H1 (cell line): ENCODE measurements around the gene IL23A. TPM values are rescaled to one million over a fixed set of nuclear protein-coding genes. Genes with fewer than 3 reads are reported as not detected.

Experiments used
- CTCF ChIA-PET: fragments of 300-600 bp; sonication (Branson Sonifier 250); formaldehyde crosslinking; loops from one replicate; lab custom pipeline; 2021; ENCODE audit not compliant: partially characterized antibody; lab: Charles Lee
- POLR2A ChIA-PET: fragments of 300-600 bp; sonication (Branson Sonifier 250); formaldehyde crosslinking; loops from one replicate; lab custom pipeline; 2021; ENCODE audit warnings: inconsistent platforms; ENCODE audit not compliant: partially characterized antibody; lab: Charles Lee
- DNase-seq, 2 experiments: peaks; one replicate each; pipeline versions ENCODE4 v3.0.0 to v3.0.0-alpha.2; 2010 to 2022; ENCODE audit warnings: low spot score in 2 of 2, low read depth in 1 of 2, mixed read lengths in 1 of 2
- FAIRE-seq: peaks from 2 replicates; lab custom pipeline; 2011; peaks lifted over from hg19 to GRCh38; lab: Jason Lieb, UNC
- H2AFZ ChIP-seq: 2 replicates; pipeline ENCODE4 v1.8.1; 2012; ENCODE audit warnings: low read length, inconsistent platforms
- H2AK5ac ChIP-seq: 2 replicates; pipeline ENCODE4 v1.6.1; 2013; ENCODE audit warnings: low read depth, low read length
- H2BK120ac ChIP-seq: replicated peaks from 2 replicates; pipeline ENCODE3; 2013; ENCODE audit warnings: low read depth, low read length, inconsistent platforms
- H2BK12ac ChIP-seq: 2 replicates; pipeline ENCODE4 v1.6.1; 2013; ENCODE audit warnings: low read depth, low read length
- H2BK15ac ChIP-seq: 2 replicates; pipeline ENCODE4 v1.6.1; 2013; ENCODE audit warnings: low read length
- H2BK20ac ChIP-seq: 2 replicates; pipeline ENCODE4 v1.6.1; 2013; ENCODE audit warnings: low read length
- H2BK5ac ChIP-seq: 2 replicates; pipeline ENCODE4 v1.6.1; 2013; ENCODE audit warnings: low read depth, low read length
- H3K14ac ChIP-seq: 2 replicates; pipeline ENCODE4 v1.6.1; 2013; ENCODE audit warnings: inconsistent platforms; ENCODE audit not compliant: insufficient read length
- H3K18ac ChIP-seq: 2 replicates; pipeline ENCODE4 v1.6.1; 2013; ENCODE audit warnings: low read length; ENCODE audit errors: extremely low read depth
- H3K23ac ChIP-seq: 2 replicates; pipeline ENCODE4 v1.6.1; 2013; ENCODE audit warnings: inconsistent platforms; ENCODE audit not compliant: insufficient read length
- H3K23me2 ChIP-seq: 2 replicates; pipeline ENCODE4 v1.6.1; 2013; ENCODE audit warnings: low read depth, low read length
- H3K27ac ChIP-seq: 2 replicates; pipeline ENCODE4 v1.6.1; 2011; ENCODE audit warnings: low read depth, low read length, inconsistent platforms
- H3K27me3 ChIP-seq, 4 experiments: replicated peaks in 1 of 4; 1 replicate in 1 of 4; 2 replicates in 3 of 4; pipeline versions ENCODE4 v1.6.1 to v1.8.1; 2011 to 2013; ENCODE audit warnings: low read length in 3 of 4, mild to moderate bottlenecking in 3 of 4, inconsistent platforms in 2 of 4, mixed read lengths in 2 of 4, moderate library complexity in 1 of 4; ENCODE audit not compliant: control insufficient read depth in 3 of 4, insufficient read depth in 3 of 4; ENCODE audit errors: extremely low read depth in 1 of 4
- H3K36me3 ChIP-seq, 4 experiments: 2 replicates each; pipeline versions ENCODE4 v1.6.1 to v1.8.1; 2011 to 2013; ENCODE audit warnings: mild to moderate bottlenecking in 4 of 4, low read length in 3 of 4, moderate library complexity in 2 of 4, control low read depth in 1 of 4, inconsistent platforms in 1 of 4; ENCODE audit not compliant: insufficient read depth in 4 of 4, control insufficient read depth in 2 of 4
- H3K4ac ChIP-seq: replicated peaks from 2 replicates; pipeline ENCODE3; 2013; ENCODE audit warnings: low read length, low read depth, mixed read lengths, inconsistent platforms; ENCODE audit not compliant: insufficient read length
- H3K4me1 ChIP-seq, 4 experiments: replicated peaks in 1 of 4; 1 replicate in 1 of 4; 2 replicates in 3 of 4; pipeline versions ENCODE4 v1.6.1 to v1.8.1; 2011 to 2013; ENCODE audit warnings: low read length in 3 of 4, inconsistent platforms in 2 of 4, mixed read lengths in 1 of 4; ENCODE audit not compliant: insufficient read depth in 4 of 4, control insufficient read depth in 3 of 4
- H3K4me2 ChIP-seq, 2 experiments: 2 replicates each; pipeline versions ENCODE4 v1.6.1 to v1.8.1; 2011 to 2013; ENCODE audit warnings: low read depth in 2 of 2, low read length in 2 of 2, control low read depth in 1 of 2, inconsistent platforms in 1 of 2, mild to moderate bottlenecking in 1 of 2; ENCODE audit not compliant: insufficient read depth in 1 of 2
- H3K4me3 ChIP-seq, 4 experiments: fragments of 200-600, 300-600 bp in 1 of 4; sonication (generic), shearing (Covaris generic), sonication (Bioruptor Twin) in 1 of 4; 2 replicates each; pipeline versions ENCODE4 v1.5.1 to v1.8.1; 2011 to 2016; ENCODE audit warnings: low read length in 4 of 4, low read depth in 3 of 4, control low read depth in 2 of 4, inconsistent platforms in 2 of 4, mild to moderate bottlenecking in 2 of 4, mixed read lengths in 1 of 4, moderate library complexity in 1 of 4; ENCODE audit not compliant: insufficient read depth in 2 of 4; ENCODE audit errors: extremely low read depth in 1 of 4
- H3K56ac ChIP-seq: replicated peaks from 2 replicates; pipeline ENCODE3; 2013; ENCODE audit warnings: low read depth, mild to moderate bottlenecking, mixed read lengths, low read length, inconsistent platforms; ENCODE audit not compliant: insufficient read length
- H3K79me1 ChIP-seq: 2 replicates; pipeline ENCODE4 v1.6.1; 2013; ENCODE audit warnings: low read depth, low read length, control low read depth
- H3K79me2 ChIP-seq, 2 experiments: 2 replicates each; pipeline versions ENCODE4 v1.6.1 to v1.8.1; 2012 to 2013; ENCODE audit warnings: low read length in 2 of 2, mild to moderate bottlenecking in 2 of 2, inconsistent platforms in 1 of 2; ENCODE audit not compliant: insufficient read depth in 2 of 2, control insufficient read depth in 1 of 2
- H3K9ac ChIP-seq, 4 experiments: replicated peaks in 1 of 4; 1 replicate in 1 of 4; 2 replicates in 3 of 4; pipeline versions ENCODE4 v1.6.1 to v1.8.1; 2011 to 2013; ENCODE audit warnings: low read depth in 3 of 4, low read length in 3 of 4, control low read depth in 2 of 4, mild to moderate bottlenecking in 2 of 4, moderate library complexity in 2 of 4, inconsistent platforms in 1 of 4; ENCODE audit errors: extremely low read depth in 1 of 4
- H3K9me3 ChIP-seq, 2 experiments: 2 replicates each; pipeline versions ENCODE4 v1.6.1 to v1.8.1; 2012 to 2013; ENCODE audit warnings: mild to moderate bottlenecking in 2 of 2, moderate library complexity in 2 of 2, control low read depth in 1 of 2, inconsistent platforms in 1 of 2, low read depth in 1 of 2, low read length in 1 of 2, mixed read lengths in 1 of 2; ENCODE audit not compliant: insufficient read depth in 2 of 2
- H4K20me1 ChIP-seq, 2 experiments: replicated peaks in 1 of 2; 2 replicates each; pipeline versions ENCODE3 to v1.8.1; 2011 to 2013; ENCODE audit warnings: inconsistent platforms in 2 of 2, low read length in 2 of 2, mild to moderate bottlenecking in 1 of 2; ENCODE audit not compliant: insufficient read depth in 2 of 2, control insufficient read depth in 1 of 2
- H4K5ac ChIP-seq: 2 replicates; pipeline ENCODE4 v1.6.1; 2013; ENCODE audit warnings: low read length, low read depth, mixed read lengths, inconsistent platforms; ENCODE audit not compliant: insufficient read length
- H4K8ac ChIP-seq: 2 replicates; pipeline ENCODE4 v1.8.0; 2013; ENCODE audit warnings: mild to moderate bottlenecking, moderate library complexity, low read length, inconsistent platforms; ENCODE audit not compliant: insufficient read depth; ENCODE audit errors: extremely low read depth
- H4K91ac ChIP-seq: replicated peaks from 2 replicates; pipeline ENCODE3; 2013; ENCODE audit warnings: low read length, mixed read lengths, inconsistent platforms; ENCODE audit not compliant: insufficient read length
- FOSL1 ChIP-seq: IDR thresholded peaks from 2 replicates; pipeline ENCODE4 v1.6.1; 2011; ENCODE audit warnings: mild to moderate bottlenecking, low read depth, low read length, moderate library complexity; ENCODE audit not compliant: insufficient read depth
- GTF2F1 ChIP-seq: IDR thresholded peaks from 2 replicates; pipeline ENCODE4 v1.6.1; 2012; ENCODE audit warnings: low read depth, low read length, improper control_type of control experiment, borderline replicate concordance
- PHF8 ChIP-seq: fragments of 200-600 bp; sonication (generic); conservative IDR thresholded peaks from 2 replicates; pipeline ENCODE4 v1.7.1; 2012; ENCODE audit warnings: low read depth, mild to moderate bottlenecking, inconsistent platforms, low read length, moderate library complexity
- POLR2AphosphoS5 ChIP-seq: IDR thresholded peaks from 2 replicates; pipeline ENCODE4 v1.6.1; 2011; ENCODE audit warnings: low read depth, low read length
- POU5F1 ChIP-seq: IDR thresholded peaks from 2 replicates; pipeline ENCODE4 v1.6.1; 2011; ENCODE audit warnings: low read depth, mild to moderate bottlenecking, low read length, moderate library complexity
- SP1 ChIP-seq: IDR thresholded peaks from 2 replicates; pipeline ENCODE4 v1.6.1; 2011; ENCODE audit warnings: low read depth, low read length
- SUZ12 ChIP-seq: fragments of 200-600 bp; sonication (generic); IDR thresholded peaks from 2 replicates; pipeline ENCODE4 v1.6.1; 2012; ENCODE audit warnings: mild to moderate bottlenecking, inconsistent platforms, low read length, moderate library complexity, mixed read lengths
- WGBS, 2 experiments: shearing (Covaris generic) in 1 of 2; methylation state at CpG; one replicate each; pipeline versions ENCODE4 v1.1.6 to v1.1.7; 2013 to 2015; ENCODE audit warnings: low lambda C conversion rate in 2 of 2, mixed read lengths in 2 of 2, inconsistent platforms in 1 of 2, low coverage in 1 of 2, missing lambda C conversion rate in 1 of 2; ENCODE audit not compliant: insufficient replicate concordance in 2 of 2, insufficient coverage in 1 of 2, insufficient read length in 1 of 2; ENCODE audit errors: extremely low coverage in 1 of 2, missing lambda C conversion rate in 1 of 2; 5-methylcytosine and 5-hydroxymethylcytosine counted together
- polyA plus RNA-seq, 7 experiments: library from polyadenylated mRNA; depleted of rRNA in 3 of 7; stranded (reverse) in 5 of 7; unstranded in 2 of 7; fragments of >200 nt in 5 of 7; fragments of 200-250 nt in 2 of 7; gene quantifications; 1 replicate in 5 of 7; 2 replicates in 1 of 7; 4 replicates in 1 of 7; pipeline versions ENCODE4 v1.2.1 to v1.2.3, GENCODE V29; 2011 to 2013; ENCODE audit warnings: missing spikeins in 2 of 7, mixed read lengths in 2 of 7
- total RNA-seq: library from RNA; stranded (reverse); fragmentation: NEBNext Ultra II Directional; extraction: Animal tissue kit (Norgen Biotek cat#: 25700); gene quantifications from 2 replicates; pipeline ENCODE4 v1.2.1, GENCODE V29; 2021

IL23A gene
- total and polyA plus RNA-seq, 2 of the 8 experiments (the other 6 are each of a cell fraction or from before 2014, with no cell fraction given): 2.3 to 3.6 TPM

GRCh38 chr12:56341616-56342015, 2.9 kb downstream of the IL23A start:
- no peak overlapping the region for H3K56ac ChIP-seq
- no peak overlapping the region for H3K14ac ChIP-seq
- no peak overlapping the region for H3K18ac ChIP-seq
- no peaks in the 10 kb centered on the region for H3K79me2 ChIP-seq
- no peaks in the 10 kb centered on the region for H4K20me1 ChIP-seq
- 86% methylated on average over 1 of the region's 1 CpG; no CpG with 5 or more reads in 1 of the 2 experiments for WGBS, 2 experiments
- H3K27me3 ChIP-seq: no peaks in the 10 kb centered on the region
- H3K4ac ChIP-seq: no peak overlapping the region
- CTCF ChIA-PET: interaction anchor here (1.0 to 1.9 kb wide), 4 partner anchors 8 to 122 kb away, joined by 3 to 8 read pairs (median 6); partner anchors contain the start of gene PAN2
- H2BK120ac ChIP-seq: no peak overlapping the region
- H3K9me3 ChIP-seq: no peaks in the 10 kb centered on the region
- peaks cover 9 to 15% (median 12%) of the 10 kb centered on the region in 4 experiments for H3K4me1 ChIP-seq
- no peak overlapping the region for H2BK5ac ChIP-seq
- no peak overlapping the region for H2BK20ac ChIP-seq
- peaks cover 0 to 22% (median 12%) of the 10 kb centered on the region in 4 experiments; a peak in 6 of 8 replicates for H3K36me3 ChIP-seq
- no peaks in the 10 kb centered on the region for H3K79me1 ChIP-seq
- DNase-seq (no peak), FAIRE-seq (no peak)
- no peak overlapping the region for H2BK12ac ChIP-seq
- H3K4me3 ChIP-seq: no peak overlapping the region
- H3K23ac ChIP-seq: no peak overlapping the region
- no peaks in the 10 kb centered on the region for H3K23me2 ChIP-seq
- no peak overlapping the region for H2AK5ac ChIP-seq
- no peak overlapping the region for H4K91ac ChIP-seq
- POLR2A ChIA-PET: interaction anchor here (1.1 to 2.1 kb wide), 5 partner anchors 9 to 369 kb away, joined by 3 to 9 read pairs (median 3); partner anchors contain the start of gene STAT2
- H4K8ac ChIP-seq: no peak overlapping the region
- no peak overlapping the region for H3K27ac ChIP-seq
- no peak overlapping the region for H3K4me2 ChIP-seq
- H2AFZ ChIP-seq: no peak overlapping the region
- no peak for TF ChIP-seq GTF2F1
- no peak for TF ChIP-seq POLR2AphosphoS5
- TF ChIP-seq PHF8: no peak
- no peak for TF ChIP-seq POU5F1
- TF ChIP-seq FOSL1: no peak
- TF ChIP-seq SP1: no peak
- TF ChIP-seq SUZ12: no peak
- TF ChIP-seq, all 59 proteins: peak for 0
- H2BK15ac ChIP-seq: no peak overlapping the region
- H3K9ac ChIP-seq: no peak overlapping the region
- no peak overlapping the region for H4K5ac ChIP-seq
